GM21367 (cell line): ENCODE results near the gene TRIM9.
"Not testable (repeated sequence)": the region's sequence is repeated elsewhere in the genome, so short reads cannot be mapped to it uniquely, and the experiment has no call there.

Experiments
- ATAC-seq: cut with Tn5 transposase; IDR thresholded peaks from one replicate; pipeline ENCODE4 v1.9.1; 2021; ENCODE audit not compliant: unreplicated experiment

Gene TRIM9

GRCh38 chr14:50967790-50968189 lies 127.1 kb downstream of the TRIM9 start:
- ATAC-seq = no peak

GRCh38 chr14:50967103-50967502 lies 127.8 kb downstream of the TRIM9 start:
- ATAC-seq = no peak

- ATAC-seq = no peak
These were observed 130.1 kb downstream of the TRIM9 start for GRCh38 chr14:50964683-50965390.

- ATAC-seq = no peak
These were observed 131.0 kb downstream of the TRIM9 start for GRCh38 chr14:50963919-50964318.

- no peak for ATAC-seq
These were observed 133.2 kb downstream of the TRIM9 start for GRCh38 chr14:50961605-50962221.

DNA sequence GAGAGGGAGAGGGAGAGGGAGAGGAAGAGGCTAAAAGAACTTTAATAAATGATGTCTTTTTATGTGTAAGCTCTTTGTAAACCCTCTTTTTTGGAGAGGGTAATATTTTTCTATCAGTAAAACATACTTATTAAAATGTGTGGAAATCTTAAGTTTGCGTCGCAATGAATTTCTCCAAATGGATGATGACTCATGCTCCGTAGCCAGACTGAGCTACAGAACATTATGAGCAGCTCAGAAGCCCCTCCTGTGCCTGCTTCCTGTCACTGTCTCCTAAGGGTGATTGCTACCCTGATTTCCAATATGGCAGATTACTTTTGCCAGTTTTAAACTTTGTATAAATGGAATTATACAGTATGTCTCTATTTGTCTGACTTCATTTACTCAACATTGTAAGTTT lies 137.6 kb downstream of the TRIM9 start:
- ATAC-seq = no peak

DNA sequence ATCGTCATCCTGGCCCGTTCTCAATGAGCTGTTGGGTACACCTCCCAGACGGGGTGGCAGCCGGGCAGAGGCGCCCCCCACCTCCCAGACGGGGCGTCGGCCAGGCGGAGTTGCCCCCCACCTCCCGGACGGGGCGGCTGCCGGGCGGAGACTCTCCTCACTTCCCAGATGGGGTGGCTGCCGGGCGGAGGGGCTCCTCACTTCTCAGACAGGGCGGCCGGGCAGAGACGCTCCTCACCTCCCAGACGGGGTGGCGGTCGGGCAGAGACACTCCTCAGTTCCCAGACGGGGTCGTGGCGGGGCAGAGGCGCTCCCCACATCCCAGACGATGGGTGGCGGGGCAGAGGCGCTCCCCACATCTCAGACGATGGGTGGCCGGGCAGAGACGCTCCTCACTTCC lies 138.5 kb downstream of the TRIM9 start:
- not testable (repeated sequence) for ATAC-seq

GRCh38 chr14:50955373-50956043 lies 139.4 kb downstream of the TRIM9 start:
- ATAC-seq = no peak

GRCh38 chr14:50954811-50955372 lies 140.0 kb downstream of the TRIM9 start:
- no peak for ATAC-seq

DNA sequence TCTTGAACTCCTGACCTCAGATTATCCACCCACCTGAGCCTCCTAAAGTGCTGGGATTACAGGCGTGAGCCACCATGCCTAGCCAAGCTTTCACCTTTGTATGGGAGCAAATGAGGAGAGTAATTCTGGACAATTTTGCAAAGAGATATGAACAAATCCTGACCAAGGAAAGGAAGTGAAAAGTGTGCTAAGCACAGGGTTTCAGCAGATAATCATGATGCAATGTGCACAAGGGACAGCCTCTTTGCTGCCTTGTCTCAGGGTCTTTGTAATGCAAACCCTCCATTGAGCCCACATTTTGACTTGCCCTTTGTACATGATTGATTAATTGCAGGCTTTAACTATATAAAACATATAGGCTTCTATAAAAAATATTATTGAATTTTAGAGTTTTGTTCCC lies 141.4 kb downstream of the TRIM9 start:
- no peak for ATAC-seq

DNA sequence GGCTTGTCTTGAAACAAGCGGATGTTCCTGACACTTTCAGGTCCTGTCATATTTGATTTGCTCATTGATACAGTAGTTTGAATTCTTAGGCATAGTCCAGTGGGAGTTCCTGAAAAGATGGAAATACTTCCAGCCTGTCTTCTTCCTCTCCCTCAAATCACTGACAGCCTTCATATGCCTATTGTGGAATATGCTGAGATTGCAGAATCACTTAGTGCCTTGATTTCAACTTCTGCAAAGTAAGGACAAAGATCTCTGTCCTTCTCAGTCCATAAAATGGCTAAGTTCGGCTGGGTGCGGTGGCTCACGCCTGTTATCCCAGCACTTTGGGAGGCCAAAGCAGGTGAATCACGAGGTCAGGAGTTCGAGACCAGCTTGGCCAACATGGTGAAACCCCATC lies 143.9 kb downstream of the TRIM9 start:
- ATAC-seq = no peak

- no peak for ATAC-seq
These were observed 146.7 kb downstream of the TRIM9 start for GRCh38 chr14:50948205-50948604.

GRCh38 chr14:50947446-50947845 lies 147.5 kb downstream of the TRIM9 start:
- no peak for ATAC-seq

- ATAC-seq = no peak
These were observed 148.5 kb downstream of the TRIM9 start for GRCh38 chr14:50946234-50946935.

DNA sequence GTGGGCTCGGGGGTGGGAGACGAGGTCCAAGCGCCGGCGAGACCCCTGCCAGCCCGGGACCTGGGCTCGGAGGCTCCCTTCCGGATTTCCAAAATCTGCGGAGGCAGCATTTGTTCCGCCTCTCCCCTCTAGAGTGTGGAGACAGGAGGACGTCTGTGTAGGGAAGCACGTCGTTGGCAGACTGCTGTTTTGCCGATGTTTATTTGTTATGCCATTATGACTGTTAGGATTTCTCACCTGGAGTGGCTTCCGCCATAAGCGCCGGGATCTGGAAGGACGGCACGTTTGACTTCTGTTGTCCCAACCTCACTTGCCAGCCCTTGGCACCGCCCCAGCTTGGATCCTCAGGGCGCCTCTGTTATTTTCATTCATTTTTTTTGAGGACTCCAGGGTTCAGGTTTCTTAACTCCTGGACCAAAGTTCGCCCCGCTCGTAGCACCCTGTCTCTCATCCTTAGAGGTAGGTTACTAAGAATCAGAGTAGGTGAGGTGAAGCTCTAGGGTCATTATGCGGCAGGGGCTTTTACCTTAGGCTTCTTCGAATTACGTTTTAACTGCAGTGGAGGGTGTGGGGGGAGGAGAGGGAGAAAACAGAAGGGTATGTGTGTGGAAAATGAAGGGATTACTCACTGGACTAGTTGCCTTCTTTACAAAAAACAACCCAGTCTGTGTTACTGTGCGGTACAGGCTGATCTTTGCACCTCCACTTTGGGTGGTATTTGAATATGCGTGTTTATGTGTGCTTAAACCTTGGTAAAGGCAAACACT lies 150.1 kb downstream of the TRIM9 start:
- no peak for ATAC-seq

DNA sequence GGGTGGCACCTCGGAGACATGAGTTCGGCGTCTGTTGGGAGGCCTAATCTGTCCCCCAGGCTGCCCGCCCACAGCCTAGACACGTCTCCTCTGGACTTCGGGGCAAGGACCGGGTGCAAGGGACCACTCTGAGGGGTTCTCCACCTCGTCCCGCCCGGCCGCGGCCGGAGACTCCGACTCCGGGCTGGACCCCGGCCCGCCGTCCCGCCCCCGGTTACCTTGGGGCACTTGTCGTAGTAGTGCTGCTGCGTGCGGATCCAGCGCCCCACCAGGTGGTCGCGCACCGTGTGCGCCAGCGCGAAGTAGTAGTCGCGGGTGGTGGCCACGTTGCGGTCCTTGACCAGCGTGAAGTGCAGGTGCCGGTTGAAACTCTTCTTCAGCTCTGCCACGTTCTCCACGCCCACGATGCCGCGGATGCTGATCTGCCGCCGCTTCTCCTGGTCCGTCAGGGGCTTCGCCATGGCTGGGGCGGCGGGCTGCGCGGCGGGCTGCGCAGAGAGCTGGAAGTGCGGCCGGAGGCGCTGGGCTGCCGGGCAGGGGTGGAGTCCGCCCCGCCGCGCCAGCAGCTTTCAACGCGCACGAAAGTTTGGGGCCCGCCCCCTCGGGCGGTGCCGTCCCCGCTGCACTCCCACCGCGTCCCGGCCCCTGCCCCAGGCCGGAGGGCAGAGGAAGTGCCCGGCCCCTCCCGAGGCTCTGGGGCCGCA lies 150.8 kb downstream of the TRIM9 start, which contains the start of gene PYGL:
Gene PYGL, minus strand, starts transcription at position 541 of the 704 bp plus-strand sequence. Its CDS starts 80 bp downstream, at position 461.
- no peak for ATAC-seq

DNA sequence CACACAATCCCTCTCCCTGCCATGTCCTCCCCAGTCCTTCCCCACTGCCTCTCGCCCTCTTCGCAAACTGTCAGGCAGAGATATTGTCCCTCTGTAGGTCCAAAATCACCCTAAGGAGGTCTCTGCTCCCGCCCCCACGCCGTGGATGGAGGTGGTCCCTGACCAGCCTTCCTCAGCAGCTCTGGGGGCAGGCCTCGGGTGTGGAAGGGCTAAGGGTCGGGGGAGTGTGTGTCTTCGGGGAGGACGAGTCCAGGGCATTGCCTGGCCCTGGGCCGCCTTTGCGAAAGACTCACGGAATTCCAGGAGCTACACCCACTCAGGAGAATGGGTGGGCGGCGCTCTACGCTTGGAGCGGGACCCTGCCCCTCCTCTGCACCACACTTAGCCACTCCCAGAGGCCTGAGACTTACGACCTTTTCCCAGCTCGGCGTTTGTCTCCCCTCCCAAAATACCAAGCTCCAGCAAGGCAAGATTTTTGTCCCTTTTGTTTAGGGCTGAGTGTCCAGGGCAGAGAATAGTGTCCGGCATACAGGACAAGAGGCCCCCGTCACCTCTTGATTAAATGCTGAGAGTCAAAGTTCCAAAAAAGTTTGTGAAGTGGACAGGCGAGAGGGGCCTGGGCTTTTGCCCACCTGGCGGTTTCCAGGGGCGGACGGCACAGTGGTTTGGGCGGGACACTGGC lies 151.5 kb downstream of the TRIM9 start:
- ATAC-seq = no peak

GRCh38 chr14:50941638-50942037 lies 153.3 kb downstream of the TRIM9 start:
- ATAC-seq = not testable (repeated sequence)

GRCh38 chr14:50941151-50941550 lies 153.8 kb downstream of the TRIM9 start:
- ATAC-seq = no peak
